ENCODE results near the gene SFRP5. TPM values are rescaled to one million over a fixed set of nuclear protein-coding genes. Genes with fewer than 3 reads are reported as not detected.

SFRP5 gene
- total RNA-seq, 1 donor from 2014 or later, result not detected

Other genes starting within 250 kb of the SFRP5 start
- 0.36 and 0.52 TPM in 2 replicates for gene ANKRD2, start 199.2 kb downstream of the SFRP5 start, total RNA-seq
- gene HOGA1, start 187.6 kb downstream of the SFRP5 start, total RNA-seq, result not detected in 2 replicates
- not detected in 2 replicates for gene C10orf62, start 182.3 kb downstream of the SFRP5 start, total RNA-seq
- 1.2 and 1.3 TPM in 2 replicates for gene MORN4, start 138.5 kb downstream of the SFRP5 start, total RNA-seq
- gene PI4K2A, start 131.3 kb downstream of the SFRP5 start, total RNA-seq, result 10.9 and 11.9 TPM in 2 replicates
- 1.1 and 1.3 TPM in 2 replicates for gene AVPI1, start 84.8 kb downstream of the SFRP5 start, total RNA-seq
- 4.1 and 5.4 TPM in 2 replicates for gene MARVELD1, start 58.3 kb downstream of the SFRP5 start, total RNA-seq
- 33.8 and 33.9 TPM in 2 replicates for gene ZFYVE27, start 34.9 kb downstream of the SFRP5 start, total RNA-seq
- 5.3 and 5.6 TPM in 2 replicates for gene GOLGA7B, start 77.8 kb upstream of the SFRP5 start, total RNA-seq